IMR-90 (cell line): Measurements from ENCODE around the gene ROBO4. TPM values are rescaled to one million over a fixed set of nuclear protein-coding genes. Genes with fewer than 3 reads are reported as not detected.

Experiments used
- ATAC-seq: fragments of 200-7000 bp; cut with Tn5 transposase; 2 replicates; pipeline ENCODE4 v1.9.1; 2020; ENCODE audit warnings: low read depth, mild to moderate bottlenecking, moderate library complexity
- BruUV-seq: library from RNA; stranded (reverse); fragments of 400-500 nt; replicated peaks from 2 replicates; lab custom pipeline; 2021; lab: Mats Ljungman, UMichigan
- CTCF ChIA-PET: fragments of 300-600 bp; formaldehyde crosslinking; extraction: SDS; loops from one replicate; lab custom pipeline; 2021; ENCODE audit warnings: antibody characterized with exemption; lab: Yijun Ruan, JAX
- POLR2A ChIA-PET: fragments of 300-600 bp; sonication (Branson Sonifier 250); formaldehyde crosslinking; loops from one replicate; lab custom pipeline; 2022; ENCODE audit warnings: antibody characterized with exemption; ENCODE audit not compliant: unreplicated experiment; lab: Charles Lee
- DNase-seq: peaks from one replicate; pipeline ENCODE4 v3.0.0; 2013
- H2AFZ ChIP-seq: replicated peaks from 2 replicates; pipeline ENCODE3; 2013; ENCODE audit warnings: low read length, mild to moderate bottlenecking; ENCODE audit not compliant: poor library complexity
- H2AK5ac ChIP-seq: 2 replicates; pipeline ENCODE4 v1.6.1; 2013; ENCODE audit warnings: low read depth, low read length, inconsistent platforms
- H2AK9ac ChIP-seq: replicated peaks from 2 replicates; pipeline ENCODE3; 2013; ENCODE audit warnings: mild to moderate bottlenecking, low read depth, low read length, moderate library complexity; ENCODE audit not compliant: poor library complexity
- H2BK120ac ChIP-seq: 2 replicates; pipeline ENCODE4 v1.6.1; 2013; ENCODE audit warnings: low read depth, low read length, inconsistent platforms
- H2BK15ac ChIP-seq: 3 replicates; pipeline ENCODE4 v1.6.1; 2013; ENCODE audit warnings: low read depth, low read length, inconsistent platforms
- H2BK20ac ChIP-seq: 2 replicates; pipeline ENCODE4 v1.6.1; 2013; ENCODE audit warnings: low read depth, mild to moderate bottlenecking, inconsistent platforms, low read length, moderate library complexity
- H2BK5ac ChIP-seq: 2 replicates; pipeline ENCODE4 v1.6.1; 2013; ENCODE audit warnings: mild to moderate bottlenecking, low read depth, low read length, inconsistent platforms; ENCODE audit not compliant: poor library complexity, severe bottlenecking
- H3K14ac ChIP-seq: replicated peaks from 2 replicates; pipeline ENCODE4 v1.6.1; 2013; ENCODE audit warnings: low read depth, low read length, inconsistent platforms
- H3K18ac ChIP-seq: 2 replicates; pipeline ENCODE4 v1.6.1; 2013; ENCODE audit warnings: low read depth, low read length, control low read depth
- H3K23ac ChIP-seq: 2 replicates; pipeline ENCODE4 v1.6.1; 2013; ENCODE audit warnings: low read depth, low read length, inconsistent platforms
- H3K27ac ChIP-seq: 2 replicates; pipeline ENCODE4 v1.5.1; 2013; ENCODE audit warnings: mild to moderate bottlenecking, control low read depth, low read length; ENCODE audit not compliant: insufficient read depth
- H3K27me3 ChIP-seq: 2 replicates; pipeline ENCODE4 v1.6.1; 2013; ENCODE audit warnings: low read length; ENCODE audit not compliant: control insufficient read depth, insufficient read depth
- H3K36me3 ChIP-seq: 2 replicates; pipeline ENCODE4 v1.6.1; 2013; ENCODE audit warnings: low read length, mixed read lengths; ENCODE audit not compliant: control insufficient read depth, insufficient read depth
- H3K4ac ChIP-seq: 2 replicates; pipeline ENCODE4 v1.6.1; 2013; ENCODE audit warnings: low read depth, low read length, inconsistent platforms
- H3K4me1 ChIP-seq: 2 replicates; pipeline ENCODE4 v1.6.1; 2013; ENCODE audit warnings: low read length, mixed read lengths; ENCODE audit not compliant: control insufficient read depth, insufficient read depth
- H3K4me2 ChIP-seq: 2 replicates; pipeline ENCODE4 v1.6.1; 2013; ENCODE audit warnings: low read depth, mild to moderate bottlenecking, control low read depth, low read length, moderate library complexity
- H3K4me3 ChIP-seq: 2 replicates; pipeline ENCODE4 v1.5.1; 2013; ENCODE audit warnings: low read depth, mild to moderate bottlenecking, control low read depth, low read length, moderate library complexity; ENCODE audit not compliant: insufficient read depth
- H3K56ac ChIP-seq: 2 replicates; pipeline ENCODE4 v1.6.1; 2013; ENCODE audit warnings: low read length, inconsistent platforms; ENCODE audit not compliant: insufficient read depth; ENCODE audit errors: extremely low read depth
- H3K79me1 ChIP-seq, 2 experiments: 2 replicates each; pipeline ENCODE4 v1.6.1; 2013; ENCODE audit warnings: low read length in 2 of 2, inconsistent platforms in 1 of 2, low read depth in 1 of 2
- H3K9ac ChIP-seq: 2 replicates; pipeline ENCODE4 v1.6.1; 2013; ENCODE audit warnings: low read depth, low read length, control low read depth
- H3K9me1 ChIP-seq: 2 replicates; pipeline ENCODE4 v1.6.1; 2013; ENCODE audit warnings: low read length, inconsistent platforms; ENCODE audit not compliant: insufficient read depth
- H3K9me3 ChIP-seq: 2 replicates; pipeline ENCODE4 v1.6.1; 2013; ENCODE audit warnings: low read length; ENCODE audit not compliant: control insufficient read depth, insufficient read depth
- H4K20me1 ChIP-seq: 2 replicates; pipeline ENCODE4 v1.6.1; 2013; ENCODE audit warnings: low read length, inconsistent platforms; ENCODE audit not compliant: insufficient read depth
- H4K5ac ChIP-seq: 2 replicates; pipeline ENCODE4 v1.6.1; 2013; ENCODE audit warnings: mild to moderate bottlenecking, low read depth, low read length, control low read depth
- H4K8ac ChIP-seq, 2 experiments: 2 replicates each; pipeline ENCODE4 v1.6.1; 2013; ENCODE audit warnings: low read depth in 2 of 2, low read length in 2 of 2, control low read depth in 1 of 2, inconsistent platforms in 1 of 2
- H4K91ac ChIP-seq: 2 replicates; pipeline ENCODE4 v1.6.1; 2013; ENCODE audit warnings: low read depth, low read length, inconsistent platforms; ENCODE audit not compliant: insufficient read depth
- CHD1 ChIP-seq: IDR thresholded peaks from 2 replicates; pipeline ENCODE4 v1.6.1; 2012; ENCODE audit warnings: low read depth, low read length, improper control_type of control experiment
- MXI1 ChIP-seq: IDR thresholded peaks from 2 replicates; pipeline ENCODE4 v1.6.1; 2012; ENCODE audit warnings: low read depth, mild to moderate bottlenecking, low read length, moderate library complexity, borderline replicate concordance
- POLR2A ChIP-seq: IDR thresholded peaks from 2 replicates; pipeline ENCODE4 v1.6.1; 2012; ENCODE audit warnings: mild to moderate bottlenecking, low read depth, low read length
- RCOR1 ChIP-seq: IDR thresholded peaks from 2 replicates; pipeline ENCODE4 v1.6.1; 2012; ENCODE audit warnings: mild to moderate bottlenecking, low read length, improper control_type of control experiment; ENCODE audit not compliant: insufficient replicate concordance
- RFX5 ChIP-seq: IDR thresholded peaks from 2 replicates; pipeline ENCODE4 v1.8.0; 2012; ENCODE audit warnings: low read depth, mild to moderate bottlenecking, low read length, moderate library complexity
- WGBS, 2 experiments: methylation state at CpG; one replicate each; pipeline versions ENCODE4 v1.1.5 to v1.1.7; 2013; ENCODE audit warnings: missing lambda C conversion rate in 2 of 2; ENCODE audit not compliant: insufficient read length in 1 of 2; ENCODE audit errors: extremely low coverage in 2 of 2; 5-methylcytosine and 5-hydroxymethylcytosine counted together
- dilution Hi-C: fragments of 300-500 bp; cut with HindIII; formaldehyde crosslinking; loops from one replicate; pipeline ENCODE4 v1.14.3; 2018; ENCODE audit warnings: low sequenced_read_pairs; ENCODE audit not compliant: unreplicated experiment
- in situ Hi-C: fragments of 300-500 bp; cut with MboI; formaldehyde crosslinking; loops from 3 replicates; pipeline ENCODE4 v1.14.3; 2019; ENCODE audit warnings: low sequenced_read_pairs, inconsistent platforms, mixed read lengths
- intact Hi-C: fragments of 100-400 bp; cut with micrococcal nuclease; formaldehyde crosslinking; loops from 2 replicates; pipeline ENCODE4 v1.10.0; 2022
- polyA plus RNA-seq, 3 experiments: library from polyadenylated mRNA; depleted of rRNA; stranded (reverse); fragments of >200 nt; gene quantifications; 2 replicates each; pipeline ENCODE4 v1.2.3, GENCODE V29; 2012; ENCODE audit warnings: low replicate concordance in 1 of 3
- total RNA-seq: library from RNA; depleted of rRNA; stranded (reverse); fragments of >200 nt; gene quantifications from 2 replicates; pipeline ENCODE4 v1.2.3, GENCODE V29; 2012

The ROBO4 gene
- total and polyA plus RNA-seq, 2 of the 4 experiments (the other 2 are of a cell fraction): 0.72 to 0.82 TPM

- H3K56ac ChIP-seq: no peak overlapping the region
- dilution Hi-C loops (no loop called here), in situ Hi-C loops (no loop called here), intact Hi-C loops (loop anchor here (10.0 kb wide), 1 partner anchor 531 kb away; no protein-coding TSS in a partner anchor)
- DNase-seq: no peak
- H2AFZ ChIP-seq: no peak overlapping the region
- 76% methylated on average over 7 of the region's 8 CpGs; no CpG with 5 or more reads in 1 of the 2 experiments for WGBS, 2 experiments
- no peak overlapping the region for H3K4me3 ChIP-seq
- no peak overlapping the region for H3K27ac ChIP-seq
- H3K4ac ChIP-seq: no peak overlapping the region
- H3K27me3 ChIP-seq: peaks cover 44% of the 10 kb centered on the region
- H3K79me1 ChIP-seq: peaks cover 6 to 20% of the 10 kb centered on the region in 2 experiments; a peak in 3 of 4 replicates
- H4K5ac ChIP-seq: no peak overlapping the region
- no peak overlapping the region for H3K23ac ChIP-seq
- H3K9ac ChIP-seq: no peak overlapping the region
- TF ChIP-seq POLR2A: no peak
- no peak for TF ChIP-seq MXI1
- no peak for TF ChIP-seq RCOR1
- no peak for TF ChIP-seq RFX5
- TF ChIP-seq CHD1: no peak
- H3K9me3 ChIP-seq: no peaks in the 10 kb centered on the region
- no peak overlapping the region for H2AK5ac ChIP-seq
- H2BK20ac ChIP-seq: no peak overlapping the region
- CTCF ChIA-PET: no interaction called here
- no TSS peak for BruUV-seq
- H3K9me1 ChIP-seq: no peaks in the 10 kb centered on the region; the same call in 1 of the 2 replicates
- no peak overlapping the region for H4K91ac ChIP-seq
- H3K4me2 ChIP-seq: no peak overlapping the region
- no peak overlapping the region for H2BK5ac ChIP-seq
- H3K4me1 ChIP-seq: peaks cover 5% of the 10 kb centered on the region
- no peak overlapping the region for H2BK120ac ChIP-seq
- no peak overlapping the region for H4K8ac ChIP-seq
- H3K14ac ChIP-seq: no peak overlapping the region
- H4K20me1 ChIP-seq: no peaks in the 10 kb centered on the region
- no peak overlapping the region for H3K18ac ChIP-seq
- no peak overlapping the region for H2BK15ac ChIP-seq
- ATAC-seq: no peak
- no peak overlapping the region for H2AK9ac ChIP-seq
- no peaks in the 10 kb centered on the region for H3K36me3 ChIP-seq
- POLR2A ChIA-PET: no interaction called here
Measured at GRCh38 chr11:124873951-124874350, 23.7 kb downstream of the ROBO4 start.
